NT2/D1 (cell line): ENCODE measurements around the gene SORBS2.

ENCODE experiments used
- SUZ12 ChIP-seq: IDR thresholded peaks from 2 replicates; pipeline ENCODE4 v1.6.1; 2011; ENCODE audit not compliant: insufficient read length, insufficient read depth; ENCODE audit errors: extremely low read depth
- YY1 ChIP-seq: IDR thresholded peaks from 2 replicates; pipeline ENCODE4 v1.6.1; 2011; ENCODE audit not compliant: insufficient read length, insufficient read depth
- ZNF274 ChIP-seq: IDR thresholded peaks from 2 replicates; pipeline ENCODE4 v1.6.1; 2011; ENCODE audit warnings: mild to moderate bottlenecking, low read depth, low read length

- TF ChIP-seq YY1 (no peak), ZNF274 (no peak), SUZ12 (no peak)
These were observed 273.2 kb downstream of the SORBS2 start for GRCh38 chr4:185538806-185539205.
